ENCODE measurements around the gene GIN1.

GIN1 gene

GRCh38 chr5:103108086-103108485 is 11.9 kb downstream of the GIN1 start:
- no peak overlapping the region for H3K27ac ChIP-seq (ENCODE audit: low read length)
- no peaks in the 10 kb centered on the region for H3K9me3 ChIP-seq (ENCODE audit: insufficient read depth, low read depth, low read length)
- peaks cover 4% of the 10 kb centered on the region; the same call in 1 of the 2 replicates for H3K36me3 ChIP-seq (ENCODE audit: insufficient read depth, low read depth, low read length)
- peaks cover 9% of the 10 kb centered on the region; the same call in 1 of the 2 replicates for H3K4me1 ChIP-seq (ENCODE audit: insufficient read depth, low read length)
- no peak overlapping the region for H3K9ac ChIP-seq (ENCODE audit: low read depth, low read length)
- H3K27me3 ChIP-seq (ENCODE audit: insufficient read depth, low read length), result no peaks in the 10 kb centered on the region
- no peak overlapping the region for H3K4me3 ChIP-seq (ENCODE audit: low read length)

GRCh38 chr5:103102234-103102633 is 17.7 kb downstream of the GIN1 start:
- no peaks in the 10 kb centered on the region for H3K9me3 ChIP-seq (ENCODE audit: insufficient read depth, low read depth, low read length)

GRCh38 chr5:103101079-103101750 is 18.7 kb downstream of the GIN1 start:
- H3K9me3 ChIP-seq (ENCODE audit: insufficient read depth, low read depth, low read length), result no peaks in the 10 kb centered on the region
- H3K27ac ChIP-seq (ENCODE audit: low read length), result no peak overlapping the region

More at GRCh38 chr5:103102234-103102633, 17.7 kb downstream of the GIN1 start:
- H3K4me3 ChIP-seq (ENCODE audit: low read length), result no peak overlapping the region
- H3K4me1 ChIP-seq (ENCODE audit: insufficient read depth, low read length), result no peaks in the 10 kb centered on the region
- no peaks in the 10 kb centered on the region for H3K27me3 ChIP-seq (ENCODE audit: insufficient read depth, low read length)
- H3K9ac ChIP-seq (ENCODE audit: low read depth, low read length), result no peak overlapping the region
- H3K27ac ChIP-seq (ENCODE audit: low read length), result no peak overlapping the region
- peaks cover 11% of the 10 kb centered on the region; the same call in 1 of the 2 replicates for H3K36me3 ChIP-seq (ENCODE audit: insufficient read depth, low read depth, low read length)

GRCh38 chr5:103098993-103099392 is 20.9 kb downstream of the GIN1 start:
- peaks cover 11% of the 10 kb centered on the region; the same call in 1 of the 2 replicates for H3K36me3 ChIP-seq (ENCODE audit: insufficient read depth, low read depth, low read length)
- H3K4me1 ChIP-seq (ENCODE audit: insufficient read depth, low read length), result no peaks in the 10 kb centered on the region
- H3K27ac ChIP-seq (ENCODE audit: low read length), result no peak overlapping the region
- H3K27me3 ChIP-seq (ENCODE audit: insufficient read depth, low read length), result no peaks in the 10 kb centered on the region
- H3K9me3 ChIP-seq (ENCODE audit: insufficient read depth, low read depth, low read length), result no peaks in the 10 kb centered on the region
- H3K9ac ChIP-seq (ENCODE audit: low read depth, low read length), result no peak overlapping the region
- H3K4me3 ChIP-seq (ENCODE audit: low read length), result no peak overlapping the region

More at GRCh38 chr5:103101079-103101750, 18.7 kb downstream of the GIN1 start:
- H3K9ac ChIP-seq (ENCODE audit: low read depth, low read length), result no peak overlapping the region
- H3K4me1 ChIP-seq (ENCODE audit: insufficient read depth, low read length), result no peaks in the 10 kb centered on the region
- peaks cover 11% of the 10 kb centered on the region; the same call in 1 of the 2 replicates for H3K36me3 ChIP-seq (ENCODE audit: insufficient read depth, low read depth, low read length)
- no peak overlapping the region for H3K4me3 ChIP-seq (ENCODE audit: low read length)
- H3K27me3 ChIP-seq (ENCODE audit: insufficient read depth, low read length), result no peaks in the 10 kb centered on the region

GRCh38 chr5:103094737-103095136 is 25.2 kb downstream of the GIN1 start:
- Histone ChIP-seq H3K4me3 (ENCODE audit: low read length) (no peak overlapping the region), H3K36me3 (ENCODE audit: insufficient read depth, low read depth, low read length) (0 out of 2 replicates have a peak, but pooled peaks cover 6% of the 10 kb centered on the region), H3K4me1 (ENCODE audit: insufficient read depth, low read length) (no peaks in the 10 kb centered on the region), H3K9me3 (ENCODE audit: insufficient read depth, low read depth, low read length) (no peaks in the 10 kb centered on the region), H3K27ac (ENCODE audit: low read length) (no peak overlapping the region), H3K9ac (ENCODE audit: low read depth, low read length) (no peak overlapping the region), H3K27me3 (ENCODE audit: insufficient read depth, low read length) (no peaks in the 10 kb centered on the region)

- 0 out of 2 replicates have a peak, but pooled peaks cover 6% of the 10 kb centered on the region for H3K36me3 ChIP-seq (ENCODE audit: insufficient read depth, low read depth, low read length)
- no peak overlapping the region for H3K9ac ChIP-seq (ENCODE audit: low read depth, low read length)
- H3K27ac ChIP-seq (ENCODE audit: low read length), result no peak overlapping the region
- H3K4me1 ChIP-seq (ENCODE audit: insufficient read depth, low read length), result no peaks in the 10 kb centered on the region
- H3K27me3 ChIP-seq (ENCODE audit: insufficient read depth, low read length), result no peaks in the 10 kb centered on the region
- no peaks in the 10 kb centered on the region for H3K9me3 ChIP-seq (ENCODE audit: insufficient read depth, low read depth, low read length)
- H3K4me3 ChIP-seq (ENCODE audit: low read length), result no peak overlapping the region
Measured at GRCh38 chr5:103093727-103094126, 26.2 kb downstream of the GIN1 start.

GRCh38 chr5:103092676-103093075 is 27.3 kb downstream of the GIN1 start:
- Histone ChIP-seq H3K4me3 (ENCODE audit: low read length) (no peak overlapping the region), H3K9ac (ENCODE audit: low read depth, low read length) (no peak overlapping the region), H3K4me1 (ENCODE audit: insufficient read depth, low read length) (no peaks in the 10 kb centered on the region), H3K36me3 (ENCODE audit: insufficient read depth, low read depth, low read length) (0 out of 2 replicates have a peak, but pooled peaks cover 6% of the 10 kb centered on the region), H3K27ac (ENCODE audit: low read length) (no peak overlapping the region), H3K9me3 (ENCODE audit: insufficient read depth, low read depth, low read length) (no peaks in the 10 kb centered on the region), H3K27me3 (ENCODE audit: insufficient read depth, low read length) (no peaks in the 10 kb centered on the region)

GRCh38 chr5:103090791-103091190 is 29.1 kb downstream of the GIN1 start:
- peaks cover 14% of the 10 kb centered on the region; the same call in 1 of the 2 replicates for H3K36me3 ChIP-seq (ENCODE audit: insufficient read depth, low read depth, low read length)
- no peaks in the 10 kb centered on the region; the same call in none of the 2 replicates for H3K9me3 ChIP-seq (ENCODE audit: insufficient read depth, low read depth, low read length)
- no peak overlapping the region for H3K9ac ChIP-seq (ENCODE audit: low read depth, low read length)
- no peaks in the 10 kb centered on the region for H3K27me3 ChIP-seq (ENCODE audit: insufficient read depth, low read length)
- no peaks in the 10 kb centered on the region for H3K4me1 ChIP-seq (ENCODE audit: insufficient read depth, low read length)
- no peak overlapping the region for H3K27ac ChIP-seq (ENCODE audit: low read length)
- no peak overlapping the region for H3K4me3 ChIP-seq (ENCODE audit: low read length)

GRCh38 chr5:103089272-103089671 is 30.7 kb downstream of the GIN1 start:
- Histone ChIP-seq H3K9ac (ENCODE audit: low read depth, low read length) (no peak overlapping the region), H3K27ac (ENCODE audit: low read length) (no peak overlapping the region), H3K4me3 (ENCODE audit: low read length) (no peak overlapping the region), H3K27me3 (ENCODE audit: insufficient read depth, low read length) (no peaks in the 10 kb centered on the region), H3K36me3 (ENCODE audit: insufficient read depth, low read depth, low read length) (peaks cover 20% of the 10 kb centered on the region; the same call in 1 of the 2 replicates), H3K9me3 (ENCODE audit: insufficient read depth, low read depth, low read length) (peaks cover 8% of the 10 kb centered on the region), H3K4me1 (ENCODE audit: insufficient read depth, low read length) (no peaks in the 10 kb centered on the region)

- Histone ChIP-seq H3K9me3 (ENCODE audit: insufficient read depth, low read depth, low read length) (peaks cover 31% of the 10 kb centered on the region), H3K9ac (ENCODE audit: low read depth, low read length) (no peak overlapping the region), H3K27me3 (ENCODE audit: insufficient read depth, low read length) (no peaks in the 10 kb centered on the region), H3K4me3 (ENCODE audit: low read length) (no peak overlapping the region), H3K36me3 (ENCODE audit: insufficient read depth, low read depth, low read length) (peaks cover 14% of the 10 kb centered on the region; the same call in 1 of the 2 replicates), H3K4me1 (ENCODE audit: insufficient read depth, low read length) (no peaks in the 10 kb centered on the region), H3K27ac (ENCODE audit: low read length) (no peak overlapping the region)
Measured at GRCh38 chr5:103086547-103086946, 33.4 kb downstream of the GIN1 start.

GRCh38 chr5:103079796-103080195 is 40.1 kb downstream of the GIN1 start:
- Histone ChIP-seq H3K36me3 (ENCODE audit: insufficient read depth, low read depth, low read length) (peaks cover 6% of the 10 kb centered on the region; the same call in 1 of the 2 replicates), H3K4me1 (ENCODE audit: insufficient read depth, low read length) (no peaks in the 10 kb centered on the region), H3K9ac (ENCODE audit: low read depth, low read length) (no peak overlapping the region), H3K4me3 (ENCODE audit: low read length) (no peak overlapping the region), H3K27ac (ENCODE audit: low read length) (no peak overlapping the region), H3K9me3 (ENCODE audit: insufficient read depth, low read depth, low read length) (peaks cover 85% of the 10 kb centered on the region), H3K27me3 (ENCODE audit: insufficient read depth, low read length) (no peaks in the 10 kb centered on the region)

GRCh38 chr5:103075442-103075841 is 44.5 kb downstream of the GIN1 start:
- H3K27ac ChIP-seq (ENCODE audit: low read length), result no peak overlapping the region
- H3K9ac ChIP-seq (ENCODE audit: low read depth, low read length), result no peak overlapping the region
- no peaks in the 10 kb centered on the region for H3K36me3 ChIP-seq (ENCODE audit: insufficient read depth, low read depth, low read length)
- no peak overlapping the region for H3K4me3 ChIP-seq (ENCODE audit: low read length)
- H3K9me3 ChIP-seq (ENCODE audit: insufficient read depth, low read depth, low read length), result peaks cover 62% of the 10 kb centered on the region
- H3K27me3 ChIP-seq (ENCODE audit: insufficient read depth, low read length), result no peaks in the 10 kb centered on the region
- H3K4me1 ChIP-seq (ENCODE audit: insufficient read depth, low read length), result no peaks in the 10 kb centered on the region
